GM23338 (cell line): ENCODE measurements around the gene RPLP2. TPM values are rescaled to one million over a fixed set of nuclear protein-coding genes. Genes with fewer than 3 reads are reported as not detected.

ENCODE experiments used
- ATAC-seq: fragments of 200-7000 bp; cut with Tn5 transposase; 3 replicates; pipeline ENCODE4 v1.9.1; 2020
- DNase-seq: peaks from one replicate; pipeline ENCODE4 v3.0.0-alpha.2; 2015; ENCODE audit warnings: low spot score
- H2AFZ ChIP-seq: fragments of 200-600 bp; sonication (generic); 2 replicates; pipeline ENCODE4 v1.8.0; 2016; ENCODE audit warnings: antibody characterized with exemption, mild to moderate bottlenecking, moderate library complexity
- H3F3A ChIP-seq: fragments of 200-600 bp; sonication (generic); replicated peaks from 2 replicates; pipeline ENCODE4 v1.8.0; 2017; ENCODE audit warnings: antibody characterized with exemption, mixed run types, low read depth
- H3K27ac ChIP-seq: fragments of 200-600 bp; sonication (generic); 2 replicates; pipeline ENCODE4 v1.6.1; 2016; ENCODE audit warnings: low read depth
- H3K27me3 ChIP-seq: fragments of 200-600 bp; sonication (generic); 2 replicates; pipeline ENCODE4 v1.8.0; 2016; ENCODE audit warnings: mild to moderate bottlenecking, mixed run types, moderate library complexity; ENCODE audit not compliant: insufficient read depth
- H3K36me3 ChIP-seq: fragments of 200-600 bp; sonication (generic); 2 replicates; pipeline ENCODE4 v1.8.0; 2016; ENCODE audit warnings: mild to moderate bottlenecking; ENCODE audit not compliant: insufficient read depth
- H3K4me1 ChIP-seq: fragments of 200-600 bp; sonication (generic); 2 replicates; pipeline ENCODE4 v1.8.0; 2016; ENCODE audit warnings: mild to moderate bottlenecking, moderate library complexity; ENCODE audit not compliant: insufficient read depth
- H3K4me2 ChIP-seq: fragments of 200-600 bp; sonication (generic); 2 replicates; pipeline ENCODE4 v1.7.1; 2017; ENCODE audit warnings: mixed run types
- H3K4me3 ChIP-seq: fragments of 200-600 bp; sonication (generic); 2 replicates; pipeline ENCODE4 v1.6.1; 2016; ENCODE audit warnings: mixed run types
- H3K79me2 ChIP-seq: fragments of 200-600 bp; sonication (generic); replicated peaks from 2 replicates; pipeline ENCODE4 v1.8.0; 2017; ENCODE audit warnings: mild to moderate bottlenecking; ENCODE audit not compliant: insufficient read depth
- H3K9me2 ChIP-seq: fragments of 200-600 bp; sonication (generic); 2 replicates; pipeline ENCODE4 v1.8.0; 2017; ENCODE audit not compliant: insufficient read depth
- H4K20me1 ChIP-seq: fragments of 200-600 bp; sonication (generic); replicated peaks from 2 replicates; pipeline ENCODE4 v1.8.0; 2017; ENCODE audit warnings: mild to moderate bottlenecking; ENCODE audit not compliant: insufficient read depth
- H3K27ac Mint-ChIP-seq: 2 replicates; pipeline ENCODE4 v1.8.0; 2020; ENCODE audit warnings: inconsistent platforms, mild to moderate bottlenecking, moderate library complexity, mixed read lengths
- H3K27me3 Mint-ChIP-seq: 3 replicates; pipeline ENCODE4 v1.8.0; 2022; ENCODE audit warnings: low read depth, mild to moderate bottlenecking, moderate library complexity, mixed read lengths, inconsistent platforms; ENCODE audit not compliant: insufficient read depth, poor library complexity
- H3K36me3 Mint-ChIP-seq: 3 replicates; pipeline ENCODE4 v1.8.0; 2021; ENCODE audit warnings: low read depth, mild to moderate bottlenecking, inconsistent platforms, moderate library complexity, mixed read lengths
- H3K4me1 Mint-ChIP-seq: 3 replicates; pipeline ENCODE4 v1.8.0; 2020; ENCODE audit warnings: mild to moderate bottlenecking, inconsistent platforms, mixed read lengths
- H3K4me3 Mint-ChIP-seq: 3 replicates; pipeline ENCODE4 v1.8.0; 2021; ENCODE audit warnings: moderate library complexity, mild to moderate bottlenecking, inconsistent platforms, mixed read lengths
- H3K9me3 Mint-ChIP-seq: 3 replicates; pipeline ENCODE4 v1.8.0; 2020; ENCODE audit warnings: moderate library complexity, mild to moderate bottlenecking, inconsistent platforms, mixed read lengths
- CTCF ChIP-seq, 2 experiments: fragments of 200-600 bp in 1 of 2; sonication (generic) in 1 of 2; conservative IDR thresholded peaks; 2 replicates each; pipeline versions ENCODE4 v1.5.1 to v1.6.1; 2016 to 2017; ENCODE audit warnings: antibody characterized with exemption in 2 of 2, low read depth in 2 of 2, mild to moderate bottlenecking in 2 of 2, moderate library complexity in 1 of 2
- JUNB ChIP-seq: IDR thresholded peaks from one replicate; pipeline ENCODE4 v1.6.1; 2016; ENCODE audit warnings: antibody characterized with exemption; ENCODE audit not compliant: unreplicated experiment
- POLR2AphosphoS5 ChIP-seq: IDR thresholded peaks from 2 replicates; pipeline ENCODE4 v1.6.1; 2016; ENCODE audit warnings: antibody characterized with exemption, low read depth
- ZNF462 ChIP-seq: fragments of 250-450 bp; sonication (Bioruptor Pico); IDR thresholded peaks from 2 replicates; pipeline ENCODE4 v1.5.0; 2020; ENCODE audit warnings: mild to moderate bottlenecking, moderate library complexity
- polyA plus RNA-seq: library from polyadenylated mRNA; unstranded; fragments of >200 nt; fragmentation: Nextera tagmentation; extraction: Ambion mirVana; gene quantifications from 2 replicates; pipeline ENCODE4 v1.2.1, GENCODE V29; 2016
- total RNA-seq: library from RNA; depleted of rRNA; stranded (reverse); fragments of >200 nt; shearing (Covaris generic); gene quantifications from 2 replicates; pipeline ENCODE4 v1.2.3, GENCODE V29; 2014

The RPLP2 gene
- total and polyA plus RNA-seq, 2 experiments from 2014 or later = 518 to 1,782 TPM

- H3K4me1 ChIP-seq = peaks cover 8% of the 10 kb centered on the region
- Mint-ChIP-seq H3K27ac (peak overlapping the region; percentile 62; the same call in 1 of the 2 replicates), H3K4me3 (no peak overlapping the region), H3K4me1 (peaks cover 10% of the 10 kb centered on the region), H3K9me3 (no peaks in the 10 kb centered on the region), H3K36me3 (peaks cover 90% of the 10 kb centered on the region), H3K27me3 (peaks cover 32% of the 10 kb centered on the region)
- TF ChIP-seq CTCF (conservative IDR thresholded peaks at IDR 0.05; ENCODE audit: low read depth in 2 of 2) = peak; percentile 25 to 54
- no peak for TF ChIP-seq ZNF462 (CRISPR knock-in tag)
- peak; percentile 21; the same call in 1 of the 2 replicates for TF ChIP-seq POLR2AphosphoS5
- TF ChIP-seq JUNB = no peak
- peak; percentile 59 for DNase-seq
- peaks cover 69% of the 10 kb centered on the region for H3F3A ChIP-seq
- H3K27ac ChIP-seq = peak overlapping the region; percentile 80; the same call in 1 of the 2 replicates
- no peaks in the 10 kb centered on the region for H3K9me2 ChIP-seq
- H3K36me3 ChIP-seq = peaks cover 57% of the 10 kb centered on the region
- H2AFZ ChIP-seq = no peak overlapping the region
- H3K4me2 ChIP-seq = peak overlapping the region; percentile 26; the same call in 1 of the 2 replicates
- H3K79me2 ChIP-seq = peaks cover 9% of the 10 kb centered on the region
- ATAC-seq = peak; percentile 34
- peaks cover 9% of the 10 kb centered on the region for H4K20me1 ChIP-seq
- no peaks in the 10 kb centered on the region for H3K27me3 ChIP-seq
- no peak overlapping the region for H3K4me3 ChIP-seq
Measured at GRCh38 chr11:762421-763072, 47.2 kb upstream of the RPLP2 start.
